ENCODE measurements around the gene ERICH6B.

DNA sequence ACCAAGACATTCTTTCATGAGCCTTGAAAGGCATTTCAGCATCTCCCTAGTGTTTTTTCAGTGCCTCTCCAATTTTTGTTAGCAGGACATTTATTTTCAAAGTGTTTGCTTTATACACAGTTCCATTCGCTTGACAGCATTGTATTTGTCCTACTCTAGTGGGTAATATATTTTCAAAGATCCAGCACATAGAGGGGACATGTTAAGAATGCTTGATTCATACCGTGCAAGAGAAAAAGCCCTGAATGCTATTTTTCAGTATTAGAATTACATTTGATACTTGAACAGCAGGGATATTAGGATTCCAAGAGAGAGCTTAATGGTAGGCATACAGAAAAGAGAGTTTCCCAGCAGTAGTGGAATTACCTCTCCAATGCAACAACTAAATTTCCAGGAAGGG lies 21.3 kb downstream of the ERICH6B start:
- TF ChIP-seq, protein P1, sequence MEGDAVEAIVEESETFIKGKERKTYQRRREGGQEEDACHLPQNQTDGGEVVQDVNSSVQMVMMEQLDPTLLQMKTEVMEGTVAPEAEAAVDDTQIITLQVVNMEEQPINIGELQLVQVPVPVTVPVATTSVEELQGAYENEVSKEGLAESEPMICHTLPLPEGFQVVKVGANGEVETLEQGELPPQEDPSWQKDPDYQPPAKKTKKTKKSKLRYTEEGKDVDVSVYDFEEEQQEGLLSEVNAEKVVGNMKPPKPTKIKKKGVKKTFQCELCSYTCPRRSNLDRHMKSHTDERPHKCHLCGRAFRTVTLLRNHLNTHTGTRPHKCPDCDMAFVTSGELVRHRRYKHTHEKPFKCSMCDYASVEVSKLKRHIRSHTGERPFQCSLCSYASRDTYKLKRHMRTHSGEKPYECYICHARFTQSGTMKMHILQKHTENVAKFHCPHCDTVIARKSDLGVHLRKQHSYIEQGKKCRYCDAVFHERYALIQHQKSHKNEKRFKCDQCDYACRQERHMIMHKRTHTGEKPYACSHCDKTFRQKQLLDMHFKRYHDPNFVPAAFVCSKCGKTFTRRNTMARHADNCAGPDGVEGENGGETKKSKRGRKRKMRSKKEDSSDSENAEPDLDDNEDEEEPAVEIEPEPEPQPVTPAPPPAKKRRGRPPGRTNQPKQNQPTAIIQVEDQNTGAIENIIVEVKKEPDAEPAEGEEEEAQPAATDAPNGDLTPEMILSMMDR (IDR thresholded peaks at IDR 0.05): no peak
- no peak for TF ChIP-seq POLR2A (IDR thresholded peaks at IDR 0.05)
- TF ChIP-seq POLR2AphosphoS5 (IDR thresholded peaks at IDR 0.05): no peak
- no peak for TF ChIP-seq EP300 (IDR thresholded peaks at IDR 0.05)

Measured in stomach (tissue), 4 donors.